K562 (cell line): ENCODE data around the gene DYNC1H1. TPM values are rescaled to one million over a fixed set of nuclear protein-coding genes. Genes with fewer than 3 reads are reported as not detected.
A peak's percentile ranks its signal among the peaks of the same experiment; 100 is the strongest.

Experiments used
- CBX1 ChIP-seq: sonication (generic); IDR thresholded peaks from 2 replicates; pipeline ENCODE4 v1.6.1; 2016; ENCODE audit warnings: antibody characterized with exemption, low read depth, mild to moderate bottlenecking
- ELF1 ChIP-seq: fragments of 200-800 bp; sonication (Bioruptor generic); IDR thresholded peaks from 2 replicates; pipeline ENCODE4 v1.6.1; 2016; ENCODE audit warnings: missing genetic modification characterization, missing compliant biosample characterization
- FOXA1 ChIP-seq: fragments of 450-650 bp; IDR thresholded peaks from 2 replicates; pipeline ENCODE4 v1.6.1; 2016; ENCODE audit warnings: mild to moderate bottlenecking, borderline replicate concordance
- FOXJ3 ChIP-seq: sonication (generic); formaldehyde crosslinking; IDR thresholded peaks from 2 replicates; pipeline ENCODE4 v1.4.0; 2020; ENCODE audit warnings: mild to moderate bottlenecking, missing genetic modification reagents
- GABPB1 ChIP-seq: sonication (generic); formaldehyde crosslinking; IDR thresholded peaks from 2 replicates; pipeline ENCODE4 v1.8.0; 2022; ENCODE audit warnings: mild to moderate bottlenecking, missing genetic modification reagents
- HDAC1 ChIP-seq, 2 experiments: fragments of 450-650 bp; IDR thresholded peaks; 2 replicates each; pipeline ENCODE4 v1.6.1; 2016 to 2017; ENCODE audit warnings: inconsistent platforms in 1 of 2, mild to moderate bottlenecking in 1 of 2, moderate library complexity in 1 of 2
- KDM5B ChIP-seq: fragments of 200-600 bp; sonication (generic); IDR thresholded peaks from 2 replicates; pipeline ENCODE4 v1.6.1; 2012; ENCODE audit warnings: low read depth, mild to moderate bottlenecking, moderate library complexity, low read length, control low read depth, inconsistent platforms; ENCODE audit not compliant: insufficient replicate concordance
- MAFF ChIP-seq: IDR thresholded peaks from 2 replicates; pipeline ENCODE4 v1.6.1; 2012; ENCODE audit warnings: low read length, improper control_type of control experiment
- NCOA1 ChIP-seq: fragments of 450-650 bp; IDR thresholded peaks from 2 replicates; pipeline ENCODE4 v1.6.1; 2016; ENCODE audit warnings: low read depth
- PHF20 ChIP-seq: fragments of 450-650 bp; IDR thresholded peaks from 2 replicates; pipeline ENCODE4 v1.6.1; 2018; ENCODE audit not compliant: partially characterized antibody
- POLR3A ChIP-seq: IDR thresholded peaks from 2 replicates; pipeline ENCODE4 v1.6.1; 2011; ENCODE audit warnings: borderline replicate concordance, mild to moderate bottlenecking, moderate library complexity; ENCODE audit not compliant: insufficient read length, insufficient read depth; ENCODE audit errors: extremely low read depth
- PREB ChIP-seq: sonication (generic); formaldehyde crosslinking; IDR thresholded peaks from 2 replicates; pipeline ENCODE4 v1.8.1; 2023; ENCODE audit warnings: mild to moderate bottlenecking, missing genetic modification reagents
- RBM25 ChIP-seq: fragments of 200-400 bp; formaldehyde crosslinking; IDR thresholded peaks from 2 replicates; pipeline ENCODE4 v1.6.1; 2018; ENCODE audit warnings: low read length, low read depth, moderate library complexity; ENCODE audit not compliant: severe bottlenecking
- SLC30A9 ChIP-seq: fragments of 250-450 bp; sonication (Bioruptor Pico); IDR thresholded peaks from 2 replicates; pipeline ENCODE4 v1.8.0; 2022; ENCODE audit warnings: mild to moderate bottlenecking, moderate library complexity
- ZBTB1 ChIP-seq: sonication (generic); formaldehyde crosslinking; IDR thresholded peaks from 2 replicates; pipeline ENCODE4 v1.8.1; 2023; ENCODE audit warnings: missing genetic modification reagents, low read depth, mild to moderate bottlenecking, borderline replicate concordance
- ZBTB49 ChIP-seq: sonication (generic); formaldehyde crosslinking; IDR thresholded peaks from 2 replicates; pipeline ENCODE4 v1.8.0; 2022; ENCODE audit warnings: missing genetic modification reagents, mild to moderate bottlenecking, borderline replicate concordance
- ZFPM2 ChIP-seq: fragments of 250-450 bp; sonication (Bioruptor Pico); IDR thresholded peaks from 2 replicates; pipeline ENCODE4 v1.5.1; 2022; ENCODE audit warnings: mild to moderate bottlenecking
- ZKSCAN3 ChIP-seq: fragments of 250-450 bp; sonication (Bioruptor Pico); IDR thresholded peaks from 2 replicates; pipeline ENCODE4 v1.4.0; 2020
- ZNF347 ChIP-seq: fragments of 450-650 bp; formaldehyde crosslinking; IDR thresholded peaks from 2 replicates; pipeline ENCODE4 v1.4.0; 2020; ENCODE audit warnings: low read depth, mild to moderate bottlenecking, moderate library complexity
- polyA plus RNA-seq, 8 experiments: library from polyadenylated mRNA; depleted of rRNA in 4 of 8; stranded (reverse) in 5 of 8; unstranded in 3 of 8; fragments of >200 nt; fragmentation: Nextera tagmentation in 2 of 8; fragmentation: Illumina TruSeq in 1 of 8; extraction: Ambion mirVana in 2 of 8; extraction: Trizol in 1 of 8; gene quantifications; 2 replicates each; pipeline versions ENCODE4 v1.2.1 to v1.2.3, GENCODE V29; 2011 to 2014; ENCODE audit warnings: inconsistent platforms in 1 of 8, missing spikeins in 1 of 8
- total RNA-seq, 7 experiments: library from RNA; depleted of rRNA in 6 of 7; stranded (reverse); fragments of >200 nt in 6 of 7; fragmentation: Illumina TruSeq in 2 of 7; extraction: Trizol in 2 of 7; gene quantifications; 2 replicates each; pipeline versions ENCODE4 v1.2.1 to v1.2.3, GENCODE V29; 2011 to 2021; ENCODE audit warnings: low replicate concordance in 1 of 7
- TF ChIP-seq, protein P1 (sequence below): fragments of 450-650 bp; formaldehyde crosslinking; IDR thresholded peaks from 2 replicates; pipeline ENCODE4 v1.4.0; 2022; ENCODE audit warnings: mild to moderate bottlenecking, moderate library complexity
- TF ChIP-seq, protein P2 (sequence below): sonication (generic); formaldehyde crosslinking; IDR thresholded peaks from 2 replicates; pipeline ENCODE4 v1.8.0; 2023; ENCODE audit warnings: mild to moderate bottlenecking, missing genetic modification reagents

Gene DYNC1H1
- total and polyA plus RNA-seq, 9 of the 15 experiments (the other 6 are each of a cell fraction or from before 2014, with no cell fraction given) = 31.9 to 335 (median 115) TPM

- TF ChIP-seq PREB (CRISPR knock-in tag) (no peak), POLR3A (no peak), RBM25 (no peak), PHF20 (peak; percentile 23), HDAC1 (IDR thresholded peaks at IDR 0.05) (peak in 1 of 2 experiments; percentile 68; a peak in 1 of 4 replicates), ZBTB1 (CRISPR knock-in tag) (peak; percentile 78), SLC30A9 (CRISPR knock-in tag) (no peak), NCOA1 (no peak), ZKSCAN3 (CRISPR knock-in tag) (no peak), GABPB1 (CRISPR knock-in tag) (peak; percentile 65), KDM5B (peak; percentile 92), ZFPM2 (CRISPR knock-in tag) (no peak), FOXA1 (no peak), ZBTB49 (CRISPR knock-in tag) (no peak), FOXJ3 (CRISPR knock-in tag) (no peak), MAFF (no peak), ELF1 (tag) (no peak), CBX1 (0 out of 2 replicates have a peak, but pooled peaks have one; percentile 22), ZNF347 (CRISPR knock-in tag) (no peak)
- TF ChIP-seq, protein P1, sequence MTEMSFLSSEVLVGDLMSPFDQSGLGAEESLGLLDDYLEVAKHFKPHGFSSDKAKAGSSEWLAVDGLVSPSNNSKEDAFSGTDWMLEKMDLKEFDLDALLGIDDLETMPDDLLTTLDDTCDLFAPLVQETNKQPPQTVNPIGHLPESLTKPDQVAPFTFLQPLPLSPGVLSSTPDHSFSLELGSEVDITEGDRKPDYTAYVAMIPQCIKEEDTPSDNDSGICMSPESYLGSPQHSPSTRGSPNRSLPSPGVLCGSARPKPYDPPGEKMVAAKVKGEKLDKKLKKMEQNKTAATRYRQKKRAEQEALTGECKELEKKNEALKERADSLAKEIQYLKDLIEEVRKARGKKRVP (CRISPR knock-in tag) = no peak
- TF ChIP-seq, protein P2, sequence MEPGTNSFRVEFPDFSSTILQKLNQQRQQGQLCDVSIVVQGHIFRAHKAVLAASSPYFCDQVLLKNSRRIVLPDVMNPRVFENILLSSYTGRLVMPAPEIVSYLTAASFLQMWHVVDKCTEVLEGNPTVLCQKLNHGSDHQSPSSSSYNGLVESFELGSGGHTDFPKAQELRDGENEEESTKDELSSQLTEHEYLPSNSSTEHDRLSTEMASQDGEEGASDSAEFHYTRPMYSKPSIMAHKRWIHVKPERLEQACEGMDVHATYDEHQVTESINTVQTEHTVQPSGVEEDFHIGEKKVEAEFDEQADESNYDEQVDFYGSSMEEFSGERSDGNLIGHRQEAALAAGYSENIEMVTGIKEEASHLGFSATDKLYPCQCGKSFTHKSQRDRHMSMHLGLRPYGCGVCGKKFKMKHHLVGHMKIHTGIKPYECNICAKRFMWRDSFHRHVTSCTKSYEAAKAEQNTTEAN (CRISPR knock-in tag) = no peak
Observed at GRCh38 chr14:101964297-101965180, at the start of gene DYNC1H1 (continued).
